WI38 (cell line): ENCODE measurements around the gene SNX25.

Experiments
- H3K4me3 ChIP-seq: 2 replicates; pipeline ENCODE4 v1.5.1; 2011; ENCODE audit warnings: low read depth, mild to moderate bottlenecking, control low read depth, low read length
- CTCF ChIP-seq: IDR thresholded peaks from 2 replicates; pipeline ENCODE4 v1.5.1; 2012; ENCODE audit warnings: low read depth, mild to moderate bottlenecking, control low read depth, low read length

Gene SNX25

GRCh38 chr4:185247151-185247550 lies 37.8 kb downstream of the SNX25 start:
- H3K4me3 ChIP-seq = no peak overlapping the region
- no peak for TF ChIP-seq CTCF

DNA sequence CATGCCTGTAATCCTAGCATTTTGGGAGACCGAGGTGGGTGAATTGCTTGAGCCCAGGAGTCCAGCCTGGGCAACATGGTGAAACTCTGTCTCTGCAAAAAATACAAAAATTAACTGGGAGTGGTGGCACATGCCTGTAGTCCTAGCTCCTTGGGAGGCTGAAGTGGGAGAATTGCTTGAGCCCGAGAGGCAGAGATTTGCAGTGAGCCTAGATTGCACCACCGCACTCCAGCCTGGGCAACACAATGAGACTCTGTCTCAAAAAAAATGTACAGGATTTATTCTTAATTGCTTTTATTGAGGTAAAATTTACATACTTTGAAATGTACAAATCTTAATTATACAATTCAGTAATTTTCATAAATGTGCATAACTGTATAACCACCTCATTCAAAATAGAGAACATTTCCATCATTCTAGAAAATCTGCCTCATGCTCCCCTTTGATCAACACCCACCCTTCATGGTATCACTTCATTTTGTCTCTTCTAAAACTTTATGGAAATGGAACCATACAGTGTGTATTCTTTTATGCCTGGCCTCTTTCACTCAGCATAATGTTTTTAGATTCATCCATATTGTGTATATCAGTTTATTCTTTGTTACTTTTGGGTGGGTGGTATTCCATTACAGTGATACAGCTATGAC lies 39.1 kb downstream of the SNX25 start:
- TF ChIP-seq CTCF = no peak
- H3K4me3 ChIP-seq = no peak overlapping the region

- no peak overlapping the region for H3K4me3 ChIP-seq
- no peak for TF ChIP-seq CTCF
These were observed 39.7 kb downstream of the SNX25 start for GRCh38 chr4:185249105-185249504.

DNA sequence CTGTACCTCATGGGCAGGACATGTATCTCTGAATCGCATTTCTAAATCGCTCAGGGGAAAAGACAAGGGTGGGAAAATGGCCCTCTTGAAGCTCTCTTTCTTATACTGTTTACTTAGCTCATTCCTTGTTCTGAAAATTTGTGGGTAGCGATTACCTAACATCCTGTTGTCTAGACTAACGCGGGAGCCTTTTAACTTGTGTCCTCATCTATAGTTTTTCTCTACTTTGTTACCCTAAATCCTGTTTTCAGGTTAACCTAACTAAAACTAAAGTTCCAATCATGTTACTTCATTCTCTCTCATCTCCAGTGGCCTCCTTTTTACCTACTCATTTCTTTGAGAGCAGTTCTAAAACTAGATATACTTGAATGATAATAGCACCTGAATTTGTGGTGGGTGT lies 45.0 kb downstream of the SNX25 start:
- H3K4me3 ChIP-seq = no peak overlapping the region
- no peak for TF ChIP-seq CTCF

- no peak overlapping the region for H3K4me3 ChIP-seq
- TF ChIP-seq CTCF = no peak
These were observed 46.5 kb downstream of the SNX25 start for GRCh38 chr4:185255868-185256267.

- H3K4me3 ChIP-seq = no peak overlapping the region
- TF ChIP-seq CTCF = no peak
These were observed 47.0 kb downstream of the SNX25 start for GRCh38 chr4:185256446-185256845.

- no peak for TF ChIP-seq CTCF
- H3K4me3 ChIP-seq = no peak overlapping the region
These were observed 47.7 kb downstream of the SNX25 start for GRCh38 chr4:185257086-185257485.
